HG02678 (cell line): ENCODE measurements around the gene ATAT1.

Experiments
- ATAC-seq: cut with Tn5 transposase; IDR thresholded peaks from one replicate; pipeline ENCODE4 v1.9.1; 2021; ENCODE audit warnings: mild to moderate bottlenecking, moderate library complexity; ENCODE audit not compliant: unreplicated experiment

The ATAT1 gene

DNA sequence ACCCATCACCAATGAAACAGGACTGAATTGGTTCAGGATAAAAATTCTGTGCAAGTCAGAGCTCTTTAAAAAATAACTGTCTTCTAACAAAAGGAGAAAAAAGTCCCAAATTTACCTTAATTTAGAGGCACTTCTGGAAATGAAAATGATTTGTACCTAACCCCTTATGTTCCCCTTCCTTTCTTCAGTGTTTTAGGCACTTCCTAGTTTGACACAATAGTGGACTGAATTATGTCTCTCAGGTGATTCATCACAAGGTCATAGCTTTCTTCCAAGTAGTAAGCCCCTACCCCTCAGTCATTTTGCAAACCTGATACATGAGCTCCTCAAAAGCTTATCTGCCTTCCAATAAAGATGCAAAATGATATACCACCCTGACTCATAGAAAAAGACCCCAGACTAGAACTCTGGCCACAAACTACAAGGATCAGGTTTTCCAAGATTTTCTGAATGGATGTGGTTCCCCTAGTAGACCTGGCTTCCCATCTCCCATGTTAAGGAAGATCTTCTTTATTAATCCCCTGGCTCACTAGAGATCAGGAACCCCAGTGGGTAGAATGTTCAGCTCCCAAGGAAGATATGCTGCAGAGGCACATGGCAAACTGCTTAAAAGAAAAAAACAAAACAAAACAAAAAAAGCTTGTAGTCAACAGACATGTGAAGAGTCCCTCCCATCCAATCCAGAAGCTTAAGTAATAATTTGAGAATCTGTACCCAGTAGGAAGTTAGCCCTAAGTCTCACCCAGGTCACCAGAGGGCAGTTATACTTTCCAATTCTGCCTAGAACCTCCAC, 13.2 kb upstream of the ATAT1 start:
- no peak for ATAC-seq

DNA sequence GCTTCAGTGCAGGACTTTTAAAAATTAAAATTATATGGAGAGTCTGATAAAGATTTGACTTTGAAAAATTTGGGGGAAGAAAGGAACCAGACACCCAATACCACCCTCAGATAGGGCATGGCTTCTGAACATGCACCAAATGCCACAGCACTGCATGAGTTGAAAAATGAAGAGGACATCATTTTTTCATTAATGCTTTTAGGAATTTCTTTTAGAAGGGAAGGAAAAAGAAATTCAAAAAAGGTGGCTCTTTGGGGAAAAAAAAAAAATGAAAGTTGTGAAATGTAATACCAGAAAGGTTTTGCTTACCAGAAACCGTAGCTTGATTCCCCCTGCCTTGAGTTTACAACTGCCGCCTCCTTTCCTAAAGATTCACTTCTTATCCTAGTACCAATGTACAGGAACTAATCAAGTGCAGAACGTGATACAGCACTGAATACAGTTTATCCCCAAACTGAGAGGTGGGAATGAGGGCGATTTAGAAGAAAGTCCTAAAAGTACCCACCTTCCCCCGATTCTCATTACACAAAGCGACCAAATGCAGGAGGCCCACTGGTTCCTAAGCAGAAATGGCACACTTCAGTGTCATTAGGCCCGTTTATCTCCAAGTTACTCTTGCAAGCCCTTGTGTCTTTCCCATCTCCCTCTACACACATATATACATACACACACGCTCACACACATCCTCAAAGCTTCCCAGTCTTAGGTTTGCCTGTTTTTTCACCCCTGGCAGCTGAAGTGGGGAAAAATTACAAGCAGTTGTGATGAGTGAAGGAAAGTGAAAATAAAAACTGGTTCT, 12.4 kb upstream of the ATAT1 start:
- ATAC-seq: no peak

DNA sequence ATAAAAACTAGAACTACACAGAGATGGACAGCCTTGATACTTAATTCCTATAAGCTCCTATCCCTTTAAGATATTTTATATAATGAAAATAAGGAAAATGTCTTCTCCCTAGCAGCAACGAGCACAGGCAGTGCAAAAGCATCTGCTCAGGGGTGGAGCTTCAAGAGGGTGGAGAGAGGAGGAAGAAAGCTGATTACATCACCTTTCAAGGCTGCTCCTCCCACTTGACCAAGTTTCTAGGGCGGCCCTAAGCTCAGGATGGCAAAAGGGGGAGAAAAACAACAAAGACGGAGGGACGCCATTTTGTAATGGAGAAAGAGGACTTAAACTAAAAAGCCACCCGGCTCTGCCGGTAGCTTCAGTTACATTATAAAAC, 11.8 kb upstream of the ATAT1 start:
- ATAC-seq: peak; percentile 39

DNA sequence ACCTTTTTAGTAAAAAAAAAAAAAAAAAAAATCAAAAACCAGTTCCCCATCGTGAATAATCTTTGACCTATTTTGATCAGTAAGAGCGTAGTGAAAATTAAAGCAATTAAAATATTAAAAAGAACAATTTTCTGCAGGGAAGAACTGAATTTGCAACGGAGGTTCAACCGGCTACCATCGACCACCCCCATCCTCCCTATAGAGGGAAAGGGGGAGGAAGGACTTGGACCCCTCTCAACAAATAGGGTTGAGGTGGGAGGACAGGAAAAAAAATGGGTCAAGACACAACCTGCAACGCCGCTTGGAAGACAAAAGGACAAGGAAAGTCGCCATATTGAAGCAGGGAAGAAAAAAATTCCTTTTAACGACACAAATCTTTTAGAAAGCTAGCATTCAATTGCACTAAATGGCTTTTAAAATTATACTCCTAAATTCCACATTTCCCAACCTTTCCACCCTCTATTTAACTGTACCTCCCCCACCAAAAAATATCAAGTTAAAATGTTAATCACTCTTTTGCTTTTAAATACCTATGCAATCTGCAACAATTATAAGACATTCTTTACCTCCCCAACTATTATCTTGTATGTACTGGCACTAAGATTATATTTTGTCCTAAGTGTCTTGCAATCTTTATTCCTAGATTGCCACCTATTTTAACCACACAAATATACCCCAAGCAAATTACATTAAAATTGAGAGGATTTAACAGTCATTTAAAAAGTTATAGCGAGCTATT, 11.3 kb upstream of the ATAT1 start:
- ATAC-seq: no peak

DNA sequence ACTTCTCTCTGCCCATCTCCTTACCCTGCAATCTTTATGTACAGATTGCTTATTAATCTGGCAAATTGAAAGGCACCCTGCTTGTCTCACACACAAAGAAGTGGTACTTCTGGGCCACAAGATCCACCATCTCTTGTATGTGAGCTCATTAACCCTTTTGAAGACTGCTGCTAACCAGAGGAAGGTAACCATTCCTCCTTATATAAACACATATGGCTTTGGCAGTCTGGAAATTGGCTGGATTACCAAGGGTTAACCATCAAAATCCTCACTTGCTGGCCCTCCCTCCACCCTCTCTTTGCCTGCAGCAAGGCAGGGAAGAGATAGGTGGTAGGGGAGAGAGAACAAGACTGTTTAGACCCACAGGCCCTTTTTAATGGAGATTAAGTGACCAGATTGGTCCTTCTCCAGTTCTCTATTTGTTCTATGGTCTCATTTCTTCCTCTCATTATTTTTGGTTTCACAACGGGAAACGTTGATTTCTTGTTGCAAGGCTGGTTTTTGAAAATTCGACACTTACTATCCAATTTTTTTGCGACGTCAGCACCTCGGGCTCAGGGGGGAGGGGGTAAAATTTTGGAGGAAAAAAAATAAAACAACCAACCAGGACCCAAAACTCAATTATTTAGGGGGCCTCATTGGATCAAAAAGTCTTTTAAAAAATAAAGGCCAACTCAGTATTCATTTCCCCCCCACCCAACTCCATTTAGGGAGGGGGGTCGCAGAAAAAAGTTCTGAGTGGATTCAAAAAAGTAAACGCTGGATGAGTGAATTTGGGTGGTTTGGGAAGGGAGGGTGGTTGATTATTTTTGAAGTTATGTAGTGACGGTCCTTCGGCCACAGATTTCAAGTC, 10.5 kb upstream of the ATAT1 start:
- ATAC-seq: no peak

DNA sequence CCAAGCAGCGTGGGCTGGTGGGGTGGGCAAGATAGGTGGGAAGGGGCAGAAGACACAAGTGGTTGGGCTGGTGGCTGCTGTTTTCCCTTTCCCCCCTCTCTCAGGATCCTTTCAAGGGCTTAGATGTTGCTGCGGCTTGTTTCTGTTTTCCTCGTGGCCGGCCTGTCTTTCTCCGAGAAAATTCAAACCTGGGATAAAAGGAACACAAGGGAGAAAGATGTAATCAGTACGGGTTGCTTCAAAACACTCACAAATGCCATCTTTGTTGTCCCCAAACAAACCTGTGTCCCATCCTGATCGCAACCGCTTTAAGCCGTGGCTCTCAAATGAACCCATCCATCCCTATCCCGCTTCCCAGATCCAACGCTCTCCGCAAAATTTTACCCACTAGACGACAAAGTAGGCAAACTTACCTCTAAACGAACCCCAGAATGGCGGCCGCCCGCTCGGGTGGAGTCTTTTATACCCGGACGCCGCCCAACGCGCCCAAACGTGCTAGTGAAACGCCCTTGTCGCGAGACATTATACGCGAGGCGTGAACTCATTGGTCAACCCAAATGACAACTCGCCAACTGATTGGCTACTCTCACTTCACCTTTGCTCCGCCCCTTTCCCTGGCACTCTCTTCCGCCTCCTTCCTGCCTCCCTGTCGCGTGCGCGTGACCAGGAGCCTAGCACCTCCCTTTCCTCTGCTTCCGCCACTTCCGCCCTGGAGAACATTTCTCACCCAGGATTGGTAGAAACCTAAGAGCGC, 9.7 kb upstream of the ATAT1 start, which contains the start of gene PPP1R10:
Gene PPP1R10, minus strand, starts transcription at position 433 of the 754 bp plus-strand sequence. CDS start 7,299 bp downstream, outside the sequence.
- peak; percentile 77 for ATAC-seq

DNA sequence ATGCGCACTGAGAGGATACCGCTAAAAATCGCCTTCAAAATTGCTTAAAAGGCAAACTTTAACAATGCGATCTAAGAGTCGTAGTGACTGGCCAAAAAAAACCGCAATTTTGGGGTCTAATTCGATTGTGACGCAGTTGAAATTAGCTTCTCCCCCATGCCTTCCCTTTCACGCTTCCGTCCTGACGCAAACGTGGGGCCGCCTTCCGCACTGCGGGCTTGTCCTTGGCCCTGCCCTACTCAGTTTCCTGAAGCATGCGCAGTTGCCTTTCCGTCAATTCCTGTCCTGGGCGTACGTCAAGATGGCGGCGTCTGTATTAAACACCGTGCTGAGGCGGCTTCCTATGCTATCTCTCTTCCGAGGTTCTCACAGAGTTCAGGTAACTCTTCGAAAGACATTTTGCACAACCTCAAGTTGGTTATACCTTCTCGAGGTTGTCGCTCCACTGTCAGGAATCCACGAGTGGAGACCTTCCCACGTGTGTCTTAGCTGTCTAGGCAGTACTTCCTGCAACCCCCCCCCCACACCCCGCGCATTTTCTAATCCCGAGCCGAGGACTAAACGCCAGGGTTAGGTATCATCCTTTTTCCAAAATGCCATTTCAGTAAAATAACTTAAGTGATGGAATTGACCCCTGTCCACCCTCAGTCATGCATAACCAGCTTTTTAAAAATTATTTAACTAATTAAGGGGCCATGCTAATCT, 9.0 kb upstream of the ATAT1 start, which contains the start of gene MRPS18B:
Gene MRPS18B, plus strand, starts transcription at position 276 of the 705 bp plus-strand sequence. Its CDS starts 26 bp downstream, at position 302.
- ATAC-seq: peak; percentile 77

DNA sequence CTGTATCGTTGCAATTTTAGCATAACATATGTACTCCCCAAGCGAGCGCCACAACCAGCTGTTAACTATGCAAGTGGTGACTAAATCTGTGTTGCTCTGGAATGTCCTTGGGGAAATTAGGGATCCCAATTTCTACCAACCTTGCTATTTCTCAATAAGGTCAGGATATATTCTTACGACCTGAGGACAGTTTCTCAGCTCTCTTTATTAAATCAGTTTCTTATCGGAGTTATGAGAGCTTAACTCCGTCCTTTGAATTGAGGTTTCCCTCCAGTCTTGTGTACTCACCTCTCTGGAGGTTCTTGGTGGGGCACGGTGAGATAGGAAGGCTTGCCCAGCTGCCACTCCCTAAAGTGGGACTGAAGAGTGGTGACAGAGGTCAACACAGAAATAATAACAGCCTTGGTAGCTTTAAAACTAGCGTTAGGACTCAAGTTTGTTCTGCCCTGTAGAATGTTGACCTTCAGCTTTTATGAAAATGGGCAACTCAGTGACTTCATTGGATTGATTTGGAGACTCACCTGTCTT, 8.3 kb upstream of the ATAT1 start:
- no peak for ATAC-seq

DNA sequence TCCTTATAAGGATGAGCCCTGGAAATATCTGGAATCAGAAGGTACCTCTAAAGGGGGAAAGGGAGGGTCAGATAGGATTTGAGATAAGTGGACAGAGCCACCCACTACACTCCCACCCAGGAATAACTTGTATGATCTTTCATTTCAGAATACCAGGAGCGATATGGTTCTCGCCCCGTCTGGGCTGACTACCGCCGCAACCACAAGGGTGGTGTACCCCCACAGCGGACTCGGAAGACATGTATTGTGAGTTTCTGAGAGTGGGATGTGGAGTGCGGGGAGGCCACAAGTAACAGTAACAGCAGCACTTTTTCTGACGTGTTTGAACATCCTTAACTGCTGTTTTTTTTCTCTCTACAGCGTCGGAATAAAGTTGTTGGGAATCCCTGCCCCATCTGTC, 7.1 kb upstream of the ATAT1 start:
- no peak for ATAC-seq

DNA sequence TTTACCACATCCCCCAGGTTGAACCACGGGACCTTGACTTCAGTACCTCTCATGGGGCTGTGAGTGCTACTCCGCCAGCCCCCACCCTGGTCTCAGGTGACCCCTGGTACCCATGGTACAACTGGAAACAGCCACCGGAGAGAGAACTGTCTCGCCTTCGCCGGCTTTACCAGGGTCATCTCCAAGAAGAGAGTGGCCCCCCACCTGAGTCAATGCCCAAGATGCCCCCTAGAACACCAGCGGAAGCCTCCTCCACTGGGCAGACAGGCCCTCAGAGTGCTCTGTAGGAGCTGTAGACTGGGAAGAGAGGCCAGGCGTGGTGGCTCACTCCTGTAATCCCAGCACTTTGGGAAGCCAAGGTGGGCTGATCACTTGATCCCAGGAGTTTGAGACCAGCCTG, 1.2 kb upstream of the ATAT1 start:
- no peak for ATAC-seq

DNA sequence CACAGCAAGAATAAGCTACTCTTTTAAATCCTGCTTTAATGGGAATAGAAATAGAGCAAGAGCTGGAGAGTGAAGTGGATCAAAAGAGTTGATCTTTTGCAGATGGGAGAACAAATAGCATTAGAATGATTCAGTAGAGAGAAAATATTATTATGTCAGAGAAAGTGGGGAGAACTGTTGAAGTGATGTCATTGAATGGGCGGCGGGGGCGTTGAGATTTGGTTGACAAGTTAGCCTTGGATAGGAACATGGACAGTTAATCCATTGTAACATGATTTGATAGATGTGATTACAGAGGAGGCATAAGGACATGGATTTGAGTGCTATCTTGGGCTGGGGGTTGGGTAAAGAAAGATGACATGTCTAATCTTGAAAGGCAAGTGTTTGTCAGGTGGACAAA, 9.2 kb downstream of the ATAT1 start:
- ATAC-seq: no peak

DNA sequence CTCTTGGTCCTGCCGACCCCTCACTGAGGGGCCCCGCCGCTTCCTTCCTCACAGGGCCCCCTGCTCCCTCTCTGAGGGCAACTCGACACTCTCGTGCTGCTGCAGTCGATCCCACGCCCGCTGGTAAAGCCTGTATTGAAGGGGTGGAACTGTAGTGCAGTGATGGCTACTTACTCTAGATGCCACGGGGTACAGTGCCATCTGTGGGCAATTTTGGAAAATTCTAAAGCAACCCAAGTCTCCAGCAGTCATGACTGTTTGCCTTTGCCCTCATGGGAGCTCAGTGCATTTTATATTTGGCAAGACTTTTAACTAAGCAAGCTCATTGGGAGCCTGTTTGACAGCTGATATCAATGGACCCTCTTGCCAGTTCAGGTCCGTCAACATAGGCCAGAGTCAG, 13.8 kb downstream of the ATAT1 start:
- ATAC-seq: no peak

DNA sequence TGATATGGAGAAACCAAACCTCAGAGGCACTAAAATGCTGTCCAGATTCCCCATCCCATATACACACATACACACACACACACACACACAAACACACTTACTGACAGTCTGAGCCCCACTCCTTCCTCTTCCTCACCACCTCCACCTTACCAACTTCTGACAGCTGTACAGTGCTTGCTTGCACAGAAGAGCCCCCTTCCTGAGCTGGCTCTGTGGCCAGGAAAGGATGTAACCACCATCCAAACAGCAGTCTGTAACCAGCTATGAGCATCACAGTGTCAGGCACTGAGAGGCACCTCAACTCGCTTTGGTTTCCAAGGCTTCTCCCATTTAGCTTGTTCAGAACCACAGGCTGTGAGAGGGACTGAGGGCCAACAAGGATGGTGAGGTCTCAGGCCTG, 14.4 kb downstream of the ATAT1 start:
- no peak for ATAC-seq

DNA sequence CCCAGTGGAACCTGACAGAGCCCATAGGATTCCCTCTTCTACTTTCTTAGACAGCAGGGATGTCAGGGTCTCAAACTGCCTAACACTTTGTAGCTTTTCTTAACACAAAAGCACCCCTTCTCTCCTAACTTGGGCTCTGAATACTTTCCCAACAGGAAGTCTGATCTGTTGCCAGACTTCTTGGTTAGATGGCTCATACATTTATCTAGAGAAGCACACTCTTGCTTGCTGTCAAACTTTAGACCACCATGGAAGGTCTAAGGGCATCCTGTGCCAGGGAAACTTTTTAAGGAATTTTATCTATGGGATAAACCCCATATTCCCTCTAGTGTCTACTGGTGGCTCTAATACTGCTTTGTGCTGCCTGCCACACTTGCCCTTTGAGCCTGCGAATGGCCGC, 17.0 kb downstream of the ATAT1 start:
- ATAC-seq: no peak

DNA sequence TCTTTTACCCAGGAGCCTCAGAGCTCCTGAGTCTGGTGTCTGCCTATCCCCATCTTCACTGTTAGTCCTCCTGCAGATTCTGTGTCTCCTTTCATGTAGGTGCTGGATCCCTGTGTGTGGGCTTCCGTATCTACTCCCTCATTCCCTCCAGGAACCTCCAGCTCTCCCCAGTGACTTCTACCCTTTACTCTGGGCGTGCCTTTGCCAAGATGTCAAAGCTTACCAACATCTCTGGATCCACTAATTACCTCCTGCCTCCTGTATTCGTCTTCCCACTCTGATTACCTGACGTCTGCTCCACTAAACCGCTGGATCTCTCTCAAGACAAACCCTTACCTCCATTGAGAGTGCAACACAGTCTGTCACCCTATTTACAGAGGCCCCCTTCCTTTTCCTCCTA, 18.1 kb downstream of the ATAT1 start:
- ATAC-seq: no peak

DNA sequence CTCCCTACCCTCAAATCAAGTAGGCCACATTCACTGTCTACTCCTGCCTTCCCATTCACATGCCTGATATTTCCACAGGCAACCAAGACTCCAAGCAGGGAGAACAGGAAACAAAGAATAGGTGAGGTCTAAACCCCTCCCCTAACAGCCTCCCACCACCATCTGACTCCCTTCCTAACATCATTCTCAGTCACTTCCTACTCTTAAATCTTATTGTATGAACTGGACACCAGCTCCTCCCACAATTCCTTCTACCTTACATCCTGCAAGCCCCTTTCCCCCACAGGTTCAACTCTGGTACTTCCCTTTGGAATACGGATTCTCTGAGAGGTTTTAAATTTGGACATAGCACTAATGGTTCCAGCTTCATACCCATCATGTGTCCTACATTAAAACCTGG, 19.3 kb downstream of the ATAT1 start:
- no peak for ATAC-seq

DNA sequence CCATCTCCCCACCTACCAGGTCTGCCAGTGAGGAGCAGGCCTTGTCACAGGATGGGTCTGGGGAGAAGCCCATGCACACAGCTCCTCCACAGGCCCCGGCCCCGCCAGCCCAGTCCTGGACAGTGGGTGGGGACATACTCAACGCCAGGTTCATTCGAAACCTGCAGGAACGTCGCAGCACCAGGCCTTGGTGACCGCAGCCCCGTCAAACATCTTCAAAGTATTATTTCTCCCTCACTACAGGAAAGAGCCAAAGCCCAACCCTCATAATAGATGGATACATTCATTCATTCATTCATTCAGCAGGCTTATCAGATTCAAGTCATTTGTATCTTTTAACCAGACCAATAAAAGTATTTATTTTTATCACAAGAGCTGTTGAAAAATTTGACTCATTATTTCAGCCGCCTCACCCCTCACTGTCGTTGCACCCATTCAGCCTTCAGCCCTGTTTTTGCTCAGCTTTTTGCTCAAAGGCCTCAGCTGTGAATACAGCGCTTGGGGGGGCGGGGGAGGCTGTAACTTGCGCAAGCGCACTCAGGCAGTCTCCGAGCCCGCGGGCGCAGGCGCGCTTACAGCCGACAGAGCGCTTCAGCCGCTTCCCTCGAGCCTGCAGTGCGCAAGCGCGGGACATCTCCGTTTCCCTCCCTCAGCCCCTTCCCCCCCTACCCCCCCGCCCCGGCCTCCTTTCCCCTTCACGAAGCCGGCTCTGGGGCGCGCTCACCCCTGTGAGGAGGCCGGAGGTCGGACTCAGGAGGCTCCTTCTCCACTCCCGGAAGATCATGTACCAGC, 20.0 kb downstream of the ATAT1 start, which contains the start of gene C6orf136:
Gene C6orf136, plus strand, starts transcription at position 684 of the 792 bp plus-strand sequence. Its CDS starts 99 bp downstream, at position 783.
- ATAC-seq: peak; percentile 55
